ENCODE measurements around the gene GULP1. TPM values are rescaled to one million over a fixed set of nuclear protein-coding genes. Genes with fewer than 3 reads are reported as not detected.

GULP1 gene
- total RNA-seq, 4 donors from 2014 or later, result 13.4 to 20.0 (median 17.3) TPM

GRCh38 chr2:188385857-188386256, 94.2 kb downstream of the GULP1 start:
- H3K4me3 ChIP-seq (ENCODE audit: low read depth, poor library complexity, severe bottlenecking), result no peak overlapping the region
- intact Hi-C loops (cut with DNase I; ENCODE audit: low total_unique reads), result no loop called here
- DNase-seq (ENCODE audit: low spot score in 2 of 2), result no peak
- WGBS, 2 donors, result 93 to 94% methylated on average over 1 of the region's 1 CpG
- TF ChIP-seq POLR2A (IDR thresholded peaks at IDR 0.05), result no peak
- no peak for TF ChIP-seq CTCF (IDR thresholded peaks at IDR 0.05)

GRCh38 chr2:188388831-188389230, 97.2 kb downstream of the GULP1 start:
- intact Hi-C loops (cut with DNase I; ENCODE audit: low total_unique reads), result no loop called here
- TF ChIP-seq POLR2A (IDR thresholded peaks at IDR 0.05), result no peak
- TF ChIP-seq CTCF (IDR thresholded peaks at IDR 0.05), result no peak
- no peak for DNase-seq (ENCODE audit: low spot score in 2 of 2)
- WGBS, 2 donors, result 85 to 87% methylated on average over 3 of the region's 3 CpGs
- no peak overlapping the region for H3K4me3 ChIP-seq (ENCODE audit: low read depth, poor library complexity, severe bottlenecking)

- no peak for TF ChIP-seq CTCF (IDR thresholded peaks at IDR 0.05)
- TF ChIP-seq POLR2A (IDR thresholded peaks at IDR 0.05), result no peak
- DNase-seq (ENCODE audit: low spot score in 2 of 2), result no peak
- no peak overlapping the region for H3K4me3 ChIP-seq (ENCODE audit: low read depth, poor library complexity, severe bottlenecking)
- intact Hi-C loops (cut with DNase I; ENCODE audit: low total_unique reads), result no loop called here
Measured at GRCh38 chr2:188391354-188391753, 99.7 kb downstream of the GULP1 start.

DNA sequence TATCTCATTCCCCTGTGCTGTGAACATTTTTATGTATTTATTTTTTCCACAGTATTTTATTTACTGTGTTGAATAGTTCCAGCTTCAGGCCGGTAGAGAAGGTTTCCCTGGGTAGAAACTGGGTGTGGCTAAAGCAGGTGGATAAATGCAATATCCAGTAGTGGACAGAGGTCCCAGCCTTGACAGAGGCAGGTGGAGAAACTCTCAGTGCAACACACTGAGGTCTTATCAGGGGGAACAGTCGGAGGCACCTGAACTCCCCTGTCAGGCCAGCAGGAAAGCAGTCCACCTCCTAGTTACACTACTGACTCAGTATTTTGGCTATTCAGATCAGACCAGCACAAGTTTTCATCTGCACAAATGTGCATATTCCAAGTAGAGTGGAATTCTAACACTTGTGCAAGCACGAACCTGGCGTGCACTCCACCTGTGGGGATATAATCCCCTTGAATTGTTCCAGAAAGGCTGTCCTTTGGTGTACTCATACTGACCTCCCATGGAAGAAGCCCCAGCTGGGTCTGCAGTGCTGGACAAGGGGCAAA, 103.3 kb downstream of the GULP1 start:
- DNase-seq (ENCODE audit: low spot score in 2 of 2), result no peak
- 87 to 88% methylated on average over 4 of the region's 4 CpGs for WGBS, 2 donors
- TF ChIP-seq CTCF (IDR thresholded peaks at IDR 0.05) (no peak), POLR2A (IDR thresholded peaks at IDR 0.05) (no peak)
- intact Hi-C loops (cut with DNase I; ENCODE audit: low total_unique reads), result no loop called here
- no peak overlapping the region for H3K4me3 ChIP-seq (ENCODE audit: low read depth, poor library complexity, severe bottlenecking)

DNA sequence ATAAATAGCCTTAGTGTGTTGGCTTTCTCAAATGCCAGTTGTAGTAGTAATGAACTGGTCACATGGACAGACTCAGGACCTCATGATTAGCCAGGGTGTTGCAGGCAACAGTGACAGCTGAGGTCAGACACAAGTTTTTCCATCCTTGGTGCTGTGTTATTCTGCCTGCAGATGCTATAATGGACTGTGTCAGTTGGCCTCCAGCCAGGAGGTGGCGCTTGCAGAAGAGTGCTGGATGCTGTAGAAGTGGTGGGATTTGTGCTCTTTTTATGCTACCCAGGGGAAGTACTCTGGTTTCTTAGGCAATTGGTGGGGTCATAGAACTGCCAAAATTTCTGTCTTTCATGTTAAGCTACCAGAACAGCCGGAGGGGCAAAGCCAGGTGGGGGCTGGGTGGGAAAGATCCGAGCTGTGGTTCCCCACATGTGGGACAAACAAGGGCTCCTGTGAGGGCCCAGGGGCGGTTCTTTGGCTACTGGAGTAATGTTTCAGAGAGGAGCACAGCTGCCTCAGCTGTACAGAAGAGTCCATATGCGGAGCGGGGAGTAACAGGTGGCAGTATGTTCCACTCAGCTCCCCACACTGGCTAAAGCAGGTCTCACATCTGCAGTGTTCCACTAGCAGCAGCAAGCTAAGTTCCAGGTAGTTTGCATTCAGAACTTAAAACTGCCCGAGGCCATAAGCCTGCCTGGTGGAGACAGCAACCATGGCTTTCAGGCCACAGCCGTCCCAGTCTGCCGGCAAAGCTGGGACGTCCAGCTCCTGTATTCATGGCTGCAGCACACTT, 104.4 kb downstream of the GULP1 start:
- TF ChIP-seq POLR2A (IDR thresholded peaks at IDR 0.05), result no peak
- TF ChIP-seq CTCF (IDR thresholded peaks at IDR 0.05), result no peak
- DNase-seq (ENCODE audit: low spot score in 2 of 2), result no peak
- intact Hi-C loops (cut with DNase I; ENCODE audit: low total_unique reads), result no loop called here
- H3K4me3 ChIP-seq (ENCODE audit: low read depth, poor library complexity, severe bottlenecking), result no peak overlapping the region
- 88 to 93% methylated on average over 10 of the region's 10 CpGs for WGBS, 2 donors
